HG03103 (cell line): ENCODE measurements around the gene TTYH3.
A peak's percentile ranks its signal among the peaks of the same experiment; 100 is the strongest.

ENCODE experiments used
- ATAC-seq: cut with Tn5 transposase; IDR thresholded peaks from one replicate; pipeline ENCODE4 v1.9.1; 2021; ENCODE audit warnings: low read depth; ENCODE audit not compliant: unreplicated experiment

TTYH3 gene

DNA sequence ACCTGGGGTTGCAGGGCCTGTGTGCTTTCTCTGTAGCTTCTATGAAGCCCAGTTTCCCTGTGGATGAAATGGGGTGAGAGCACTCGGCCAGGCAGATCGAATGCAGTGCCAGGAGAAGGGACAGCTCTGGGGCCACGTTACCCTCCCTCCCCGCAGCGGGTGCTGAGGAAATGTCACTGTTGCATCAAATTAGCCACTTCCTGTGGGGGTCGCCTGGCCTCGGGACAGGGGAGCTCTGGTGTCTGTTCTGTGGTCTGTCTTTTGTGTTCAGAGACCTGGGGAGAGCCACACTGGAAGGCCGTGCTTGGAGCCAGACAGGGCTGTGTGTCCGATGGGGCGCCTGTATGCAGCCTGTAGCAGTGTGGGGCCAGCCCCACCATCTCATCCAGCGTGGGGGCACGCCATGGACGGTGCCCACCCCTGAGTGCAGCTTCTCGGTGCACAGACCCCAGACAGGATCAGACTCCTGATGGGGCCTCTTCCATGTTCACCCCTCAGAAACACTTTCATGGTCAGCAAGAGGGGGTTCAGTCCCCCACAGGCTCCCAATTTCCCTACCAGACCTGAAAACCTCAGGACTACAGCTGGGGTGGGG is 13.6 kb downstream of the TTYH3 start:
- ATAC-seq: peak; percentile 42

GRCh38 chr7:2646336-2646679 is 14.5 kb downstream of the TTYH3 start:
- no peak for ATAC-seq

GRCh38 chr7:2646680-2647571 is 15.1 kb downstream of the TTYH3 start:
- ATAC-seq: no peak

GRCh38 chr7:2647594-2648172 is 15.9 kb downstream of the TTYH3 start:
- no peak for ATAC-seq

GRCh38 chr7:2649139-2649838 is 17.5 kb downstream of the TTYH3 start:
- no peak for ATAC-seq

- ATAC-seq: no peak
Observed at GRCh38 chr7:2649991-2650390, 18.2 kb downstream of the TTYH3 start.

DNA sequence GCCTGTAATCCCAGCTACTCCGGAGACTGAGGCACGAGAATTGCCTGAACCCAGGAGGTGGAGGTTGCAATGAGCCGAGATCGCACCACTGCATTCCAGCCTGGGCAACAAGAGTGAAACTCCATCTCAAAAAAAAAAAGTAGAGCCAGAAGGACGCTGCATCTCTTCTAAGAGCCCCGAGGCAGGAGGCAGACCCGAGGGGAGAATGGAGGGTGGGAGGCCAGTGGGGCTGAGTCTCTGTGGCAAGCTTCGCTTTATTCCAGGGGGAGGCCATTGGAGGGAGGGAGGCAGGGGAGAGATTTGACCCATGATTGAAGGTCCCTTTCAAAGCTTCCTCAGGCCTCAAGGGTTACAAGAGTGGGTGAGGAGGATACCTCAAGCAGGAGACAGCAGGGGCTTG is 18.7 kb downstream of the TTYH3 start:
- no peak for ATAC-seq

- ATAC-seq: no peak
Observed at GRCh38 chr7:2651336-2651735, 19.6 kb downstream of the TTYH3 start.

GRCh38 chr7:2651847-2652735 is 20.3 kb downstream of the TTYH3 start:
- no peak for ATAC-seq

GRCh38 chr7:2652736-2653060 is 20.9 kb downstream of the TTYH3 start:
- ATAC-seq: no peak

- no peak for ATAC-seq
Observed at GRCh38 chr7:2654059-2654458, 22.3 kb downstream of the TTYH3 start.

DNA sequence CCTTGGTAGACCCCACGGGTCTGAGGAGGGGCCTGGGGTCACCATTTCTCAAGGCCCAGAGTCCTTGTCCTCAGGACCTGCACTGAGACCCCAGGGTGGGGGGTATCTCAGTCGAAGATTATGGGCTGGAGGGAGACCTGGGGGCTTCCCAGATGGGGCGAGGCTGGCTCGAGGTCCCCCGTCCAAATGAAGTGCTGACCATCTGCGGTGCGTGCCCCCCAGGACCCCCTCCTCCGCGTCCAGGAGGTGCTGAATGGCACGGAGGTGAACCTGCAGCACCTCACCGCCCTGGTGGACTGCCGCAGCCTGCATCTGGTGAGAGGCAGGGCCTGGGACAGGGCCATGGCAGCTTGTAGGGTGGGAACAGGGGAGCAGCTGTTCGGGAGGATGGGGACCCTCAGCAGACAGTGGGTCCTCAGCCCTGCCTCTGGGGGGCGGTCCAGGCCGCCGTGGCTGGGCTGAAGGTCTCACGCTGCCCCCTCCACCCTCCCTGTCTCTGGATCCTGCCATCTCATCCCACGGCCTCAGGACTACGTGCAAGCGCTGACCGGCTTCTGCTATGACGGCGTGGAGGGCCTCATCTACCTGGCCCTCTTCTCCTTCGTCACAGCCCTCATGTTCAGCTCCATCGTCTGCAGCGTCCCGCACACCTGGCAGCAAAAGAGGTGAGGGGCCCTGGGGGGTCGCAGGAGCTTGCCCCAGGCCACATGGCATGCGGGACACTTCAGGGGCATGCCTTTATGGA is 24.3 kb downstream of the TTYH3 start:
- ATAC-seq: no peak

DNA sequence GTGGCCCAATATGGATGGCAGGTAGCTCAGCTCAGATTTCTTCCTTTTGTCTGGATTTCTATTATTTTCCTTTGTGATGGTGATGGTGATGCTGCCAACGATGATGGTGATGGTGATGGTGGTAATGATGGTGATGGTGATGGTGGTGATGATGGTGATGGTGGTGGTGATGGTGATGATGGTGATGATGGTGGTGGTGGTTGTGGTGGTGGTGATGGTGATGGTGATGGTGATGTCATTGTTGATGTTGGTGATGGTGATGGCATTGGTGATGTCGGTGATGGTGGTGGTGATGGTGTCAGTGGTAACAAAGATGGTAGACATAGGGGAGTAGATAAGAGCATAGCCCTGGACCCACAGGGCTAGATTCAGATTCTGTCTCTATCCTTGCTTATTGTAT is 25.4 kb downstream of the TTYH3 start:
- no peak for ATAC-seq

DNA sequence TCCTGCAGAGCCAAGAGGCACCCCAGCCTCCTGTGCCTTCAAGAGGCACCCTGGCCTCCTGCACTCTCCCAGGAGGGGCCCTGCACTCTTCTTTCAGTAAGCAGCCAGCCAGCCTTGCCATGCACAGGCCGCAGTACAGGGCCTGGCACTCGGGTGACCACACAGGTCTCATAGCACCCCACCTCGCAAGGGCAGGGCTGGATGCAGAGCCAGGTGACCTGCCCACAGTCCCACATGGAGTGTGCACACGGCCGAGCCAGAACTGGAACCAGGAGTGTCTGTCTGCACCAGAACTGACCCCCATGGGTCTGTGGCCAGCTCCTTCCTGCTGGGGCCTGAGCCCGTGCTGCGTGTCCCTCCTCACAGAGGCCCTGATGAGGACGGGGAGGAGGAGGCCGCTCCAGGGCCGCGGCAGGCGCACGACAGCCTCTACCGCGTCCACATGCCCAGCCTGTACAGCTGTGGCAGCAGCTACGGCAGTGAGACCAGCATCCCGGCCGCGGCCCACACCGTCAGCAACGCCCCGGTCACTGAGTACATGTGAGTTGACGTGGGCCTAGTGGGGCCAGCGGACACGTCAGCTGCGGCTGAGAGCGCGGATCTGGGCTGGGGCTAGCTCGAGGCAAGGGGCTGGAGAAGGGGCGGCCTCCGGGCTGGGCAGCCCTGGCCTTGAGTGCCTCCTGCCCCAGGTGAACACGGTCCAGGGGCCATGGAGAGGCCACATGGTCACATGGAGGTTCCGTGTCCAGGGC is 26.3 kb downstream of the TTYH3 start:
- no peak for ATAC-seq

- no peak for ATAC-seq
Observed at GRCh38 chr7:2658941-2659340, 27.2 kb downstream of the TTYH3 start.

GRCh38 chr7:2659556-2660358 is 28.0 kb downstream of the TTYH3 start:
- no peak for ATAC-seq

DNA sequence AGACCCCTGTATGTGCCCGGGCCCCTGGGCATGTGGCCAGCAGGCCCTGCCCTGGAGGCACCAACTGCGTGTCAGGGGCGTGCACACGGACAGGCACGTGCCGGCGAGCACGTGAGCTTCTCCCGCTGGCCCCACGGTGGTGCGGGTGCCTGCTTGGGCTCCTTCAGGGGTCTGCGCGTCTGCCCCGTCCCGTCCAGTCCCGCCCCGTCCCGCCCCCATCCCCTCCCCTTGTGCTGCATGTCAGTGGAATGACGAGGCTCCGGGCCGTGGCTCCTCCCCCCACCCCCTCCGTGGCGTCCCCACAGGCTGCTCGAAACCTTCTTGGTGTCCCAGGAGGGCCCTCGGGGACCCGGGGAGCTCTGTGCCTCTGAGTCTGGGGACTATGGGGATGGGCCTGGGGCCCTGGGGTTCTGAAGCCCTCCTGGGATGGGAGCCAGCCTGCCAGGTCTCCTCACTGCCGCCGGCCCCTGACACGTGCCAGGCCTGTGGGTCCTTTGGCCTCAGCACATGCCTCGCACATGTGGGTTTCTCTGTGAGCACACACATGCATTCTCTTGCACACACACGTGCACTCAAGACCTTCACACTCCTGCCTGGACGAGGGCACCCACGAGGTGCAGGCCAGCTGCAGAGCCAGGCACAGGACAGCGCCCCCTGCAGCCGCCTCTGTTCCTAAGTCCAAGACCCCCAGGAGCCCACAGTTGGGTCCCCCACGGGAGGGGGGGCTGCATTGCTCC is 28.7 kb downstream of the TTYH3 start:
- no peak for ATAC-seq

GRCh38 chr7:2661096-2661449 is 29.3 kb downstream of the TTYH3 start:
- no peak for ATAC-seq
